K562 (cell line): ENCODE data around the gene EPB41L1. TPM values are rescaled to one million over a fixed set of nuclear protein-coding genes. Genes with fewer than 3 reads are reported as not detected.
A peak's percentile ranks its signal among the peaks of the same experiment; 100 is the strongest.

Experiments
- BRF1 ChIP-seq: IDR thresholded peaks from 3 replicates; pipeline ENCODE4 v1.6.1; 2011; ENCODE audit warnings: borderline replicate concordance, mild to moderate bottlenecking; ENCODE audit not compliant: insufficient read length; ENCODE audit errors: extremely low read depth
- CBX1 ChIP-seq: sonication (generic); IDR thresholded peaks from 2 replicates; pipeline ENCODE4 v1.6.1; 2016; ENCODE audit warnings: antibody characterized with exemption, low read depth, mild to moderate bottlenecking
- ETV1 ChIP-seq: fragments of 450-650 bp; conservative IDR thresholded peaks from 2 replicates; pipeline ENCODE4 v1.6.1; 2016; ENCODE audit warnings: missing genetic modification characterization, control low read depth, low read depth, missing compliant biosample characterization
- GABPA ChIP-seq: fragments of 200-800 bp; sonication (Bioruptor generic); conservative IDR thresholded peaks from 2 replicates; pipeline ENCODE4 v1.6.1; 2016; ENCODE audit warnings: low read depth, missing genetic modification characterization, missing compliant biosample characterization
- KDM4B ChIP-seq, 2 experiments: fragments of 450-650 bp in 1 of 2; sonication (generic) in 1 of 2; IDR thresholded peaks; 2 replicates each; pipeline ENCODE4 v1.6.1; 2016 to 2017; ENCODE audit warnings: borderline replicate concordance in 2 of 2, antibody characterized with exemption in 1 of 2, low read depth in 1 of 2, mild to moderate bottlenecking in 1 of 2
- NFRKB ChIP-seq: fragments of 450-650 bp; IDR thresholded peaks from 2 replicates; pipeline ENCODE4 v1.6.1; 2016; ENCODE audit warnings: low read depth
- POLR3G ChIP-seq: IDR thresholded peaks from 2 replicates; pipeline ENCODE4 v1.6.1; 2011; ENCODE audit not compliant: insufficient read length, insufficient replicate concordance; ENCODE audit errors: extremely low read depth
- SMAD1 ChIP-seq: fragments of 150-350 bp; IDR thresholded peaks from 2 replicates; pipeline ENCODE4 v1.6.1; 2014; ENCODE audit warnings: low read length, low read depth; ENCODE audit not compliant: partially characterized antibody
- U2AF2 ChIP-seq: fragments of 200-400 bp; formaldehyde crosslinking; optimal IDR thresholded peaks from 2 replicates; pipeline ENCODE3; 2017; ENCODE audit warnings: low read depth, mild to moderate bottlenecking, low read length
- ZNF140 ChIP-seq: fragments of 250-450 bp; sonication (Bioruptor Pico); IDR thresholded peaks from 2 replicates; pipeline ENCODE4 v1.8.0; 2021; ENCODE audit warnings: moderate library complexity, mild to moderate bottlenecking, inconsistent platforms
- ZNF274 ChIP-seq: IDR thresholded peaks from 2 replicates; pipeline ENCODE4 v1.6.1; 2011; ENCODE audit warnings: low read depth, mild to moderate bottlenecking, low read length, moderate library complexity, borderline replicate concordance
- ZNF830 ChIP-seq: fragments of 250-450 bp; sonication (Bioruptor Pico); IDR thresholded peaks from 2 replicates; pipeline ENCODE4 v1.5.0; 2021; ENCODE audit warnings: mild to moderate bottlenecking
- polyA plus RNA-seq, 8 experiments: library from polyadenylated mRNA; depleted of rRNA in 4 of 8; stranded (reverse) in 5 of 8; unstranded in 3 of 8; fragments of >200 nt; fragmentation: Nextera tagmentation in 2 of 8; fragmentation: Illumina TruSeq in 1 of 8; extraction: Ambion mirVana in 2 of 8; extraction: Trizol in 1 of 8; gene quantifications; 2 replicates each; pipeline versions ENCODE4 v1.2.1 to v1.2.3, GENCODE V29; 2011 to 2014; ENCODE audit warnings: inconsistent platforms in 1 of 8, missing spikeins in 1 of 8
- total RNA-seq, 7 experiments: library from RNA; depleted of rRNA in 6 of 7; stranded (reverse); fragments of >200 nt in 6 of 7; fragmentation: Illumina TruSeq in 2 of 7; extraction: Trizol in 2 of 7; gene quantifications; 2 replicates each; pipeline versions ENCODE4 v1.2.1 to v1.2.3, GENCODE V29; 2011 to 2021; ENCODE audit warnings: low replicate concordance in 1 of 7
- TF ChIP-seq, protein P1 (sequence below): fragments of 250-450 bp; sonication (Bioruptor Pico); IDR thresholded peaks from 2 replicates; pipeline ENCODE4 v1.8.0; 2021; ENCODE audit warnings: mild to moderate bottlenecking, moderate library complexity
- TF ChIP-seq, protein P2 (sequence below): fragments of 450-650 bp; formaldehyde crosslinking; IDR thresholded peaks from 2 replicates; pipeline ENCODE4 v1.4.0; 2020; ENCODE audit warnings: mild to moderate bottlenecking, moderate library complexity
- TF ChIP-seq, protein P3 (sequence below), 2 experiments: fragments of 450-650 bp; IDR thresholded peaks; 2 replicates each; pipeline ENCODE4 v1.6.1; 2016
- TF ChIP-seq, protein P4 (sequence below): sonication (generic); formaldehyde crosslinking; IDR thresholded peaks from 2 replicates; pipeline ENCODE4 v1.8.0; 2022; ENCODE audit warnings: mild to moderate bottlenecking, missing genetic modification reagents

Gene EPB41L1
- total and polyA plus RNA-seq, 9 of the 15 experiments (the other 6 are each of a cell fraction or from before 2014, with no cell fraction given) = 0.11 to 4.3 (median 1.3) TPM

DNA sequence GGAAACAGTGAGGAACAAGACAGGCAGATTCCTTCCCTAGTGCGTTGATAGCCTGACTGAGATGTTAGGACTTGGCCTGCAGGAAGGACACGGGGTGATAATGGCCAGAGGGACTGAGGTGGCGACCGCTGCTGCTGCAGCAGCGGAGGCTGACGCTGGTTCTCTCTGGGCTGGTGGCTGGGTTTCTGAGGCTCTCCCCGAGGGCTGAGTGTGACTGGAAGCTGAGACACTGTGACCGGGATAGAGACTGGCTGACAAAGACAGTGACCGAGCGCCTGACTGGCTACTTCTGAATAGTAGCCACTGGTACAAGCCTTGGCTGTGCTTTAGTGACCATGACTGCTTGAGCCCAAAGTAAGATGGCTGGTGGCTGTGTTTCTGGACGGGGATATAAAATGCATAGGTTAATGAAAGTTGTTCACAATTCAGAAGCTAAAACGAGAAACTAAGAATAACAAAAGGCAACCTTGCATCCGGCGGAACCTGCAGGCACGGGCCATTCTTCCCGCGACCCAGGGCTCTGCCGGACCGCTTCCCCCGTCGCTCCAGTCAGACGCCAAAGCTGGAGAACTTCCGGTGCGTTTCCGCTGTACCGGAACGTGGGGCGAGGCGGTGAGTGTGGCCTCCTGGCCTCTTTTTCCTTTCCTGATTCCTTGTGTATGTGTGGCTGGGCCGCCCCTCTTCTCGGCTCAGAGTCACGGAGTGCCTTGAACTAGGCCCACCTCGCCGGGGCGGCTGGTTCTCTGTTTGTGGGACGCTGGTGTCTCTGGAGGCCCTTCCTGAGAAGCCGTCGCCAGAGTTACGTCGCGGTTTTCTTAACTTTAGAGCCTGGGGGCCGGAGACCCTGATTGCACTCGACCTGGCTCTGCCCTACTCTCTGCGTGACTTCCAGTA, 81.6 kb downstream of the EPB41L1 start, which contains the start of gene AAR2 (continued):
- TF ChIP-seq, protein P1, sequence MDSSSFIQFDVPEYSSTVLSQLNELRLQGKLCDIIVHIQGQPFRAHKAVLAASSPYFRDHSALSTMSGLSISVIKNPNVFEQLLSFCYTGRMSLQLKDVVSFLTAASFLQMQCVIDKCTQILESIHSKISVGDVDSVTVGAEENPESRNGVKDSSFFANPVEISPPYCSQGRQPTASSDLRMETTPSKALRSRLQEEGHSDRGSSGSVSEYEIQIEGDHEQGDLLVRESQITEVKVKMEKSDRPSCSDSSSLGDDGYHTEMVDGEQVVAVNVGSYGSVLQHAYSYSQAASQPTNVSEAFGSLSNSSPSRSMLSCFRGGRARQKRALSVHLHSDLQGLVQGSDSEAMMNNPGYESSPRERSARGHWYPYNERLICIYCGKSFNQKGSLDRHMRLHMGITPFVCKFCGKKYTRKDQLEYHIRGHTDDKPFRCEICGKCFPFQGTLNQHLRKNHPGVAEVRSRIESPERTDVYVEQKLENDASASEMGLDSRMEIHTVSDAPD (CRISPR knock-in tag) = no peak
- TF ChIP-seq CBX1 (peak; percentile 65; the same call in 1 of the 2 replicates), SMAD1 (peak; percentile 61), GABPA (tag) (peak; percentile 99), ZNF830 (CRISPR knock-in tag) (no peak), NFRKB (peak; percentile 78; the same call in 1 of the 2 replicates), BRF1 (no peak), POLR3G (no peak), U2AF2 (no peak), ETV1 (tag) (peak; percentile 96), KDM4B (IDR thresholded peaks at IDR 0.05; ENCODE audit: borderline replicate concordance in 2 of 2, low read depth in 1 of 2) (peak in 1 of 2 experiments; percentile 89; a peak in 1 of 4 replicates), ZNF274 (no peak), ZNF140 (no peak)
- TF ChIP-seq, protein P2, sequence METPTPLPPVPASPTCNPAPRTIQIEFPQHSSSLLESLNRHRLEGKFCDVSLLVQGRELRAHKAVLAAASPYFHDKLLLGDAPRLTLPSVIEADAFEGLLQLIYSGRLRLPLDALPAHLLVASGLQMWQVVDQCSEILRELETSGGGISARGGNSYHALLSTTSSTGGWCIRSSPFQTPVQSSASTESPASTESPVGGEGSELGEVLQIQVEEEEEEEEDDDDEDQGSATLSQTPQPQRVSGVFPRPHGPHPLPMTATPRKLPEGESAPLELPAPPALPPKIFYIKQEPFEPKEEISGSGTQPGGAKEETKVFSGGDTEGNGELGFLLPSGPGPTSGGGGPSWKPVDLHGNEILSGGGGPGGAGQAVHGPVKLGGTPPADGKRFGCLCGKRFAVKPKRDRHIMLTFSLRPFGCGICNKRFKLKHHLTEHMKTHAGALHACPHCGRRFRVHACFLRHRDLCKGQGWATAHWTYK = no peak
- TF ChIP-seq, protein P3, sequence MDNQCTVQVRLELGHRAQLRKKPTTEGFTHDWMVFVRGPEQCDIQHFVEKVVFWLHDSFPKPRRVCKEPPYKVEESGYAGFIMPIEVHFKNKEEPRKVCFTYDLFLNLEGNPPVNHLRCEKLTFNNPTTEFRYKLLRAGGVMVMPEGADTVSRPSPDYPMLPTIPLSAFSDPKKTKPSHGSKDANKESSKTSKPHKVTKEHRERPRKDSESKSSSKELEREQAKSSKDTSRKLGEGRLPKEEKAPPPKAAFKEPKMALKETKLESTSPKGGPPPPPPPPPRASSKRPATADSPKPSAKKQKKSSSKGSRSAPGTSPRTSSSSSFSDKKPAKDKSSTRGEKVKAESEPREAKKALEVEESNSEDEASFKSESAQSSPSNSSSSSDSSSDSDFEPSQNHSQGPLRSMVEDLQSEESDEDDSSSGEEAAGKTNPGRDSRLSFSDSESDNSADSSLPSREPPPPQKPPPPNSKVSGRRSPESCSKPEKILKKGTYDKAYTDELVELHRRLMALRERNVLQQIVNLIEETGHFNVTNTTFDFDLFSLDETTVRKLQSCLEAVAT (IDR thresholded peaks at IDR 0.05) = no peak; a peak in 1 of 4 replicates
- TF ChIP-seq, protein P4, sequence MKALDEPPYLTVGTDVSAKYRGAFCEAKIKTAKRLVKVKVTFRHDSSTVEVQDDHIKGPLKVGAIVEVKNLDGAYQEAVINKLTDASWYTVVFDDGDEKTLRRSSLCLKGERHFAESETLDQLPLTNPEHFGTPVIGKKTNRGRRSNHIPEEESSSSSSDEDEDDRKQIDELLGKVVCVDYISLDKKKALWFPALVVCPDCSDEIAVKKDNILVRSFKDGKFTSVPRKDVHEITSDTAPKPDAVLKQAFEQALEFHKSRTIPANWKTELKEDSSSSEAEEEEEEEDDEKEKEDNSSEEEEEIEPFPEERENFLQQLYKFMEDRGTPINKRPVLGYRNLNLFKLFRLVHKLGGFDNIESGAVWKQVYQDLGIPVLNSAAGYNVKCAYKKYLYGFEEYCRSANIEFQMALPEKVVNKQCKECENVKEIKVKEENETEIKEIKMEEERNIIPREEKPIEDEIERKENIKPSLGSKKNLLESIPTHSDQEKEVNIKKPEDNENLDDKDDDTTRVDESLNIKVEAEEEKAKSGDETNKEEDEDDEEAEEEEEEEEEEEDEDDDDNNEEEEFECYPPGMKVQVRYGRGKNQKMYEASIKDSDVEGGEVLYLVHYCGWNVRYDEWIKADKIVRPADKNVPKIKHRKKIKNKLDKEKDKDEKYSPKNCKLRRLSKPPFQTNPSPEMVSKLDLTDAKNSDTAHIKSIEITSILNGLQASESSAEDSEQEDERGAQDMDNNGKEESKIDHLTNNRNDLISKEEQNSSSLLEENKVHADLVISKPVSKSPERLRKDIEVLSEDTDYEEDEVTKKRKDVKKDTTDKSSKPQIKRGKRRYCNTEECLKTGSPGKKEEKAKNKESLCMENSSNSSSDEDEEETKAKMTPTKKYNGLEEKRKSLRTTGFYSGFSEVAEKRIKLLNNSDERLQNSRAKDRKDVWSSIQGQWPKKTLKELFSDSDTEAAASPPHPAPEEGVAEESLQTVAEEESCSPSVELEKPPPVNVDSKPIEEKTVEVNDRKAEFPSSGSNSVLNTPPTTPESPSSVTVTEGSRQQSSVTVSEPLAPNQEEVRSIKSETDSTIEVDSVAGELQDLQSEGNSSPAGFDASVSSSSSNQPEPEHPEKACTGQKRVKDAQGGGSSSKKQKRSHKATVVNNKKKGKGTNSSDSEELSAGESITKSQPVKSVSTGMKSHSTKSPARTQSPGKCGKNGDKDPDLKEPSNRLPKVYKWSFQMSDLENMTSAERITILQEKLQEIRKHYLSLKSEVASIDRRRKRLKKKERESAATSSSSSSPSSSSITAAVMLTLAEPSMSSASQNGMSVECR (CRISPR knock-in tag) = peak; percentile 78; the same call in 1 of the 2 replicates
